GM12873 (cell line): Measurements from ENCODE around the gene WFDC1.

Experiments
- CTCF ChIP-seq: IDR thresholded peaks from 2 replicates; pipeline ENCODE4 v1.5.1; 2012; ENCODE audit warnings: low read depth, mild to moderate bottlenecking, moderate library complexity, low read length, control low read depth; ENCODE audit not compliant: insufficient read depth; ENCODE audit errors: missing control alignments

Gene WFDC1

GRCh38 chr16:84272740-84273320 lies 21.8 kb upstream of the WFDC1 start:
- no peak for TF ChIP-seq CTCF

- no peak for TF ChIP-seq CTCF
Observed at GRCh38 chr16:84274515-84274914, 20.2 kb upstream of the WFDC1 start.

- TF ChIP-seq CTCF, result no peak
Observed at GRCh38 chr16:84275585-84276151, 19.0 kb upstream of the WFDC1 start.

- peak; percentile 85 for TF ChIP-seq CTCF
Observed at GRCh38 chr16:84277244-84277823, 17.3 kb upstream of the WFDC1 start.

GRCh38 chr16:84278333-84278732 lies 16.3 kb upstream of the WFDC1 start:
- TF ChIP-seq CTCF, result no peak

- TF ChIP-seq CTCF, result no peak
Observed at GRCh38 chr16:84278968-84279367, 15.7 kb upstream of the WFDC1 start.

- no peak for TF ChIP-seq CTCF
Observed at GRCh38 chr16:84279881-84280280, 14.8 kb upstream of the WFDC1 start.
